ENCODE results near the gene PODN.

PODN gene

DNA sequence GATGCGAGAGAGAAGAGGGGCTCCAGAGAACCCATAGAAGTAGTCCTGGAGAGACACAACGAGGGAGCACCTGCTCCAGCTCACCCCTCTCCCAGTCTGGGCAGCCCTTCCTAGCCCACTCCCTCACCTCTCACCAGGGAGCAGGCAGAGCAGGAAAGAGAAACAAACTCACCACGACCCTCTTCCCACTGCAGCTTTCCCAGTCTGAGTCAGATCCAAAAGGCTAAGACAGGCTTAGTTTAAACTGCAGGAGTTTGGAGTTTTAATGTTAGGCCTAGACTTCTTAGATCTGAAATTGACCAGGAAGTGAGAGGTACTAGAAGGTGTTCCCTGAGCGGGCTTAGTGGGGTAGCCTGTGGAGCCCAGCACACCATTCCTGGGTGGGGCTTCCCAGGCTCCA is 50.8 kb downstream of the PODN start:
- no peak for DNase-seq (ENCODE audit: low read depth in 2 of 3, low spot score in 1 of 3)

DNA sequence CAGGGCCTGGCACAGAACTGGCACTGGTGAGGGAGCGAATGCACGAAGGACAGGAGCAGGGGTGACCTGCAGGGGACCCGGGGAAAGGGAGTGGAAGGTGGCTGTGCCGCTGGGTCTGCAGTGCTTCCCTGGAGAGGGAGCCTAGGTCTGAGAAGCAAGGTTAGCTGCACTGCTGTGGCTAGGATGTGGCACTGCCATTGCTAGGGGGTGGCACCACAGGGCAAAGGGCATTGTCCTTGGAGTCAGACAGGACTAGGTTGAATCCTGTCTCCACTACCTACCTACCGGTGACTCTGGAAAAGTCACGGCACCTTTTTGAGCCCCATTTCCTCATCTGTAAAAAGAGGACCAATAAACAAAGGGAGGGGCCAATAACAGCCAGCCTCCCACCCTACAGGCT is 52.1 kb downstream of the PODN start:
- no peak for DNase-seq (ENCODE audit: low read depth in 2 of 3, low spot score in 1 of 3)

DNA sequence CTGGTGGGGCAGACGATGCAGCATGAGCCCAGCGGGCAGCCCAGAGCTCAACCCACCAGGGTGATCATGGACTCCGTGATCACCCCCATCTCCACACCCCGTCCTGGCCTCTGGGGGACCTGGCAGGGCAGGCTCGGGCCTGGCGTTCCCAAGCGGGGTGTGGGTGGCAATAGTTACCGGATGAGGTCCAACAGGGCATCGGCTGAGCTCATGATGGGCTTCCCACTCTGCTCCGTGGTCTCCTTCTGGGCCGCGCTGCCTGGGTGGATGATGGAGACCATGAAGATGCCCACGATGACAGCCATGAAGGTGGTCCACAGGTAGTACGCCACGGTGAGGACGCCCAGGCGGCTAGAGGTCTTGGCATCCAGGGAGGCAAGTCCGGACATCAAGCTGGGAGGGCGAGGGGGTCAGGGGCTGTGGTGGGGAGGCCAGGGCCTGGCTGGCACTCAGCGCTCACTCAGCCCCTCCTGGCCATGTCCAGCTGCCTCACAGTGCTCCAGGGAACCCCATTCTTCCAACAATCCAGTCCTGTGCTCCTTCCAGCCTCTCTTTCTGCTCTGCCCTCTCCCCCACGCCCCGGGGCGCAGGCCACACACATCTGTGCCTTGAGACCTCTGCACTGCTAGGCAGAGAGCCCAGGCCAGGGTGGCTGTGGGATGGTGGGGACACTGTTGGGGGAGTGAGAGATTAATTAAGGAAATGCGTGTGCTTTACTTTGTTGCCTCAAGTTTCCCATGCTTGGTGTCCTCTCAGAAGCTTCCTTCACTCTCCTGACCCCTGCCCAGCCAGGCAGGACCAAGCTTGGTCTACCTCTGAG is 52.8 kb downstream of the PODN start:
- no peak for DNase-seq (ENCODE audit: low read depth in 2 of 3, low spot score in 1 of 3)

DNA sequence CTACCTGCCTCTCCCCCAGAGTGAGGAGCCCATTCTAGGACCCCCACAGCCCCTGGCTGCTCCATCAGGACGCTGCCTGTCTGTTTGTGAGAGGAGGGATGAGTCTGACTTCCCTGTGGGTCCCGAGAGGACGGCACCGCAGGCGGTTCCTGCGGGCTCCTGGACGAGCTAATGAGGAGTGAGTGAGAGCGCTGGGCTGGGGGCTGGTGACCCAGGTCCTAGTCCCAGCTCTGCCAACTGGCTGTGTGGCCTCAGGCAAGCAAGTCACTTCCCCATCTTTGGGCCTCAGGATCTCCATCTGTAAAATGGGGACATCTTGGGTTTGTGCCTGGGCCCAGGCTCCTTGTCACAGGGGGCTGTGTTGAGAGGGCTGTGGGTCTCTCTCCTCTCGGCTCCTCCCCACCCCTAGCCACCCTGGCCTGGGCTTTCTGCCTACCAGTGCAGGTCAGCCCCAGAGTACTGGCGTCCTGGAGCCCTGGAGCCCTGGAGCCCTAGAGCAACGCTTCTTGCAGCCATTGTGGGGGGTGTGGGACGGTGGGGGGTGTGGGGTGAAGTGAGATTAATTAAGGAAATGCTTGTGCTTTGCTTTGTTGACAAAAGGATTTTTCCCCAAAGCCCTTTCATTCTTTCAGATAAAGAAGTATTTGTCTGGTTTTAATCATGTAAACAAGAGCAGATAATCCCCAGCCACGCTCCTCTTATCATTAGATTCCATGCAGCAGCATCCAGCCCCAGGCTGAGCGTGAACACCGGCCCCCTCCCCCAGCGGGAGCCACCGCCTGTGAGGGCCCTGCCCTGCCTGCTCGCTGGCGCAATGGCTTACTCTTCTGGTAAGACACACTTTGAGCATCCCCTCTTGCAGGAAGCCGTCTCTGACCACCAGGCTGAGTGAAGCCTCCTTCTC is 53.6 kb downstream of the PODN start:
- DNase-seq (ENCODE audit: low read depth in 2 of 3, low spot score in 1 of 3), result no peak

DNA sequence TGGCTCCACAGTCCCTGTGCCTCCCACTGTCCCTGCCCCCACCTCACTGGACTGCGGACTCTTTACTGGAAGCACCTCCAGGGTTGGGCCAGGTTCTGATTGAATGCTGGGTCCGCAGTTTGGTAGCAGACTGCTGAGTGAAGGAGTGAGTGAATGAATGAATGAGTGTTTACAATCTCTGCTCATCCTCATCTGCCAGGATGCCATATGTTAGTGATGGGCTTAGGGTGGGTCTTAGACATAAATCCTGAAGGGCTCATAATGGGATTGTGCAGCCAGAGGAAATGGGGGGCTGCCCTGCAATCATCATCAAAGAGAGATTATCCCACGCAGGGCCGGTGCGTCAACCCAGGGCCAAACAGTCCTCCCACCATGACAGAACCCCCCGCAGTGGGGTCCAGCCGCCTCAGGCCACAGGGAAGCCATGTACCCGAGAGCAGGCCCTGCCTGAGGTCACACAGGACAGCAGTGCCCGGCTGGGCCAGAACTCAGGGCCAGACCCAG is 54.3 kb downstream of the PODN start:
- DNase-seq (ENCODE audit: low read depth in 2 of 3, low spot score in 1 of 3), result no peak

DNA sequence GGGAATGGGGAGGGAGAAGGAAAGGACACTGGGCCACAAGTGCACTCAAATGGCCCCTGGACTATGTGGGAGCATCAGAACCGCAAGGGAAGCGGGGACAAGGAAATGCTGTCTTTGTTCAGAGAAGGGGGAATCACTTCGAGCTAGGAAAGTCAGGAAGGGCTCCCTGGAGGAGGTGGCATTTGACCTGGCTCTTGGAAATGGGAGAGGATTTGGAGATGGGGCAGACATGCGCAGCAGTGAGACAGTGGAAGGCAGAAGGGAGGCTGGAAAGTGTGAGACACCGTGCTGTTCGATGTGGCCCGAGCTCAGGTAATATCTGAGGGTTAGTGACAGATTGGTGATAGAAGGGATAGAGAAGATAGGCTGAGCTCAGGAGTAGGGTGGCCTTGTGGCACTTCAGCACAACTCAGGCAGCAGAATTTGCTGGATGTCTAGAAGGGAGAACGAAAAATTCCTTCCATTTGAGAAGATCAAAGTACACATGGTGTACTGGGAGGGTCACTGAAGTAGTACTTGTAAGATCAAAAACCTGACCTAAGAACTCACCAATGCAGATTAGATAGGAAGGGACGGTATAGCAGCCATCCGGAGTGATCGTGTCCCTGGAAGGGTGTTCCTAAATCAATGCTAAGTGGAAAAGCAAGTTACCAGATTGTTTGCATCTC is 55.1 kb downstream of the PODN start:
- no peak for DNase-seq (ENCODE audit: low read depth in 2 of 3, low spot score in 1 of 3)

- no peak for DNase-seq (ENCODE audit: low read depth in 2 of 3, low spot score in 1 of 3)
Measured at GRCh38 chr1:53117836-53118235, 55.8 kb downstream of the PODN start.

GRCh38 chr1:53120659-53121058 is 58.6 kb downstream of the PODN start:
- DNase-seq (ENCODE audit: low read depth in 2 of 3, low spot score in 1 of 3), result no peak

DNA sequence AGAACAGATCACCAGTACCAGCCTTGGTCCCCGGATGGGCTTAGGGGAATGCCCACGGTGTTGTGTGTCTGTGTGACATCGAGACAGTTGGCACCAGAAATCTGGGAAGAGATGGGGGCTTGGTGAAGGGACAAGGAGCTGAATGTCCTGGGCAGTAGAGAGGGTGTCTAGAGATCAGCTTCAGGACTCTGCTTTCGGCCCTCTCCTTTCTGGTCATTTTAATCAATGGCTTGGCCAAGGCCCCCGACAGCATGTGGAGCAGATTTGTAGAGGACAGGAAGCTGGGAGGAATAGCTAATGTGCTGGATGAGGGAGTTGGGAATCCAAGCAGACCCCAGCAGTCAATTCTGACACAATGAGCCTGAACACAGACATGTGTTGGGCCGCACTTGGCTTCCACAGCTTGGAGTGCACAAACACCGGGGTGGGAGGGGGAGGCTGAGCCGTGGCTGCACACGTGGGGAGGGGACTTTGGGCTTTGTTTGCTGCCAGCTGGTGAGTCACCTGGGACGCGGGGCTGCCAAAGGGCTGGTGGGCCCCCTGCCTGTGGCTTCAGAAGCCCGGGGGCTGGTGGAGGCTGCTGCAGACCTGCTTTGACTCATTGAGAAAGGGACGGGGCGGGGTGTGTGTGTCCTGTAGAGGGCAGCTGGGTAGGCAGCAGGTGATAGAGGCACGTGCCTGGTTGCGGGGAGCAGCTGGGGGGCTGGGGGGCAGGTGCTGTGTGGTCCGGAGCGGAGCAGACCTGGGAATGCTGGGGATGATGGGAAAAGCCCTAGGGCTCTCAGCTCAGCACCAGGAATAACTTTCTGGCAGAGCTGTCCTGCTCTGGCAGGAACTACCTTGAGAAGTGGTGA is 59.5 kb downstream of the PODN start:
- DNase-seq (ENCODE audit: low read depth in 2 of 3, low spot score in 1 of 3), result no peak

DNA sequence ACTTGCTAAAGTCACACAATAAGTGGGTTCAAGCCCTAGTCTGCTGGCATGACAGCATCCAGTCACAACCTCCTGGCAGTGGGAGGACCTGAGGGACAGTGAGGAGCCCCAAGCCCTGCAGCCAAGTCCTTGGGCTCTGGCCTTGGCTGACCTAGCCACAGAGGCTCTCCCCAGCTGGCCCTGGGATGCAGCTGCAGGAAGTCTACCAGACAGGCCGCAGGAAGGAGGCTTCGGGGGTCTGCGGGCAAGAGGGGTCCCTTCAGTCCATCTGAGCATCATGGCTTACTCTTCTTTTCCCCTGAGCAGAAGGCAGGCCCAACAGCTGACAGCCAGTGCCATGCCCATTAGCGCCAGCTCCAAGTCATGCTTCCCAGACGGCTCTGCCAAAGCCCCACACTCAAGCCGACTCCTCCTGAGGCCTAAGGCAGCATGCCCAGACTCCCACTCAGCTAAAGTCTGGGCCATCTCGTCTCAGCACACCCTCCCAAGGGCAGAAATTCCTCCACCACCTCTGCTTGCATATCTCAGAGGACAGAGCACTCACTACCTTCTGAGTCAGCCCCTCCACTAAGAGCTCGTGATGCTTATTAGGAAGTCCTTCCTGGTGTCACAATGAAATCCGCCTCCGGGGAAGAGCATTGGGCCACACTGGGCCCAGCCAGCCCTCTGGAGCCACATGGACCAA is 60.3 kb downstream of the PODN start:
- no peak for DNase-seq (ENCODE audit: low read depth in 2 of 3, low spot score in 1 of 3)

GRCh38 chr1:53122961-53123413 is 61.0 kb downstream of the PODN start:
- no peak for DNase-seq (ENCODE audit: low read depth in 2 of 3, low spot score in 1 of 3)

DNA sequence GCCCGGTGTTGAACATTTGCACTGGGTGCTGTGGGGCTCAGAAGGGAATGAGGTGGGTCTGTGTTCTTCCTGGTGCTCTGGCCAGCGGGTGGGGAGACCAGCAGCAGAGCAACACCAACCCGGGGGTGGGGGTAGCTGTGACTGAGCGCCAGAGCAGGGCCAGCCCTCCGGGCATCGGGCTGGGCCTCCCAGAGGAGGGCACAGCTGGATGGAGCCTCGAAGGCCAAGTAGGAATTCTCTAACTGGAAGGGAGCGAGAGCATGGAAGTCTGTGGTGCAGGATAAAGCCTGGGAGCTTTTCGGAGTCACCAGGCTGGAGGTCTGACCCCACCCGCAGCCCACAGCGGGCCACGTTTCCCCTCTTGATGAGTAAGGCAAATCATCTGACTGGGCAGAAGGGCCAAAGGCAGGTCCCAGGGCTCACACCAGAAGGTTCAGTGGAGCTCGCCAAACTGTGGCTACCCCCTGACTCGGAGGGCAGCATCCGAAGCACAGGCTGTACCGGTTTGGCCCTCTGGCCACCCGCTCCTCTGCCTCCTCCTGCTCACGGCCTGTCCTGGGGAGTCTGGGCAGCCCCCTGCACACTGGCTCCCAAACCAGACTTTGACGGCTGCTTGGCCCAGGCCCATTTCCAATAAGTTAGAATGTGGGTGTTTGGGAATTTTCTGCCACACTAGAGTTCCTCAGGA is 61.6 kb downstream of the PODN start:
- DNase-seq (ENCODE audit: low read depth in 2 of 3, low spot score in 1 of 3), result no peak

DNA sequence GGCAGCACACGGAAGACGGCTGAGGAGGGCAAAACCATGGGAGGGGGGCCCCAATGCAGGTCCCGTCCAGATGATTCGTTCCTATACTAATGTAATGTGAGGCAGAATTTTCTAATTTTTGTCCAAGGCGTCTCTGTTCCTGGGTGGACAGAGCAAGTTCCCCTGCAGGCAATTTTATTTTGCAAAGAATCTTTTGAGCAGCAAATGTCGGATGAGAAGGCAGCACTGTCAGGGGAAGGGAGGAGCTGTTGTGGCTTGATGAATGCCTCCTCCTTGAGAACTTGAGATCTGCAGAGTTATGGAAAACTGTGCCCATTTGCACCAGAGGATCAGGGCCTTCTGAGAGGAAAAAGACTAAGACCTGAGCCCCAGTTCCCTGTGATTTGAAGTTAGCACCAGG is 63.1 kb downstream of the PODN start:
- no peak for DNase-seq (ENCODE audit: low read depth in 2 of 3, low spot score in 1 of 3)

- no peak for DNase-seq (ENCODE audit: low read depth in 2 of 3, low spot score in 1 of 3)
Measured at GRCh38 chr1:53125623-53126360, 63.8 kb downstream of the PODN start.

GRCh38 chr1:53126495-53126894 is 64.5 kb downstream of the PODN start:
- DNase-seq (ENCODE audit: low read depth in 2 of 3, low spot score in 1 of 3), result no peak

DNA sequence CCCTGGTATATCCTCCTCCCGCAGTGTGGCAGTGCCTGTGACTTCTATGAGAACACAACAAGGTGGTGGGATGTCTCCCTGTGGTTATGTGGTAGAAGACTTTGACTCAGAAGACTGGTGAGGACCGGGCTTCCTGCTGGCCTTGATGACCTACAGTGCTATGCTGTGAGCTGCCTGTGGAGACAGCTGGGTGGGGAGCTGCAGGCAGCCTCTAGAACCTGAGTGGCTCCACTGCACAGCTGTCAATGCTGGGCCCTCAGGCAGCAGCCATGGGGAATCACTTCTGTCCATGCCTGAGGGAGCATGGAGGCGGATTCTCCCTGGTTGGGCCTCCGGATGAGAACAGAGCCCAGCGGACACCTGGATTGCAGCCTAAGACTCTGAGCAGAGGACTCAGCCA is 65.5 kb downstream of the PODN start:
- DNase-seq (ENCODE audit: low read depth in 2 of 3, low spot score in 1 of 3), result no peak

DNA sequence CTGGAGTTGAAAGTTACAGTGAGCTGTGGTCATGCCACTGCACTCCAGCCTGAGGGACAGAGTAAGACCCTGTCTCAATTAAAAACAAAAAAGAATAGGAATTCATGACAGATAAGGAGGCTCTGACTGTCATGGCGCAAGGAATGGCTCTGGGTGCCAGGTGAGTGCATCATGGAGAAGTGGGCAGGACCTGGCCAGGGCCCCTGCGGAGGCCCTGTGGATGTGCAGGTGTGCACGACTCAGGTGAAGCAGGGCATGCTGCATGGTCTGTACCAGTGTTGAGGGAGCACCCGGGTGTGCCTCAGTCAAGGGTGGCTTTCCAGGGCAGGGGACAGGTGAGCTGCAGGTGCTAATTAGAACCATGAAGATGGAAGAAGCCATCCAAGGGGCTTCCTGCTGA is 66.4 kb downstream of the PODN start:
- no peak for DNase-seq (ENCODE audit: low read depth in 2 of 3, low spot score in 1 of 3)

- DNase-seq (ENCODE audit: low read depth in 2 of 3, low spot score in 1 of 3), result no peak
Measured at GRCh38 chr1:53129891-53130597, 68.0 kb downstream of the PODN start.
